T-cell (primary cell): Measurements from ENCODE around the gene HSPA8. TPM values are rescaled to one million over a fixed set of nuclear protein-coding genes. Genes with fewer than 3 reads are reported as not detected.

Source experiments
- ATAC-seq, 4 experiments: fragments of 200-7000 bp in 3 of 4; fragments of 150-1000 bp in 1 of 4; cut with Tn5 transposase; replicated peaks in 1 of 4; 1 replicate in 3 of 4; 2 replicates in 1 of 4; pipeline ENCODE4 v1.10.0; 2021; ENCODE audit warnings: moderate library complexity in 3 of 4, mild to moderate bottlenecking in 2 of 4, moderate number of reproducible peaks in 1 of 4
- CTCF ChIA-PET, 2 donors: fragments of 300-600 bp; sonication (Branson Sonifier 250); formaldehyde crosslinking; loops; one replicate each; lab custom pipeline; 2022; ENCODE audit warnings: antibody characterized with exemption in 2 of 2; lab: Charles Lee
- POLR2A ChIA-PET, 2 donors: fragments of 300-600 bp; sonication (Branson Sonifier 250); formaldehyde crosslinking; loops; one replicate each; lab custom pipeline; 2022; ENCODE audit warnings: antibody characterized with exemption in 2 of 2; lab: Charles Lee
- DNase-seq, 35 experiments: peaks; one replicate each; pipeline versions ENCODE4 v3.0.0 to v3.0.0-alpha.2; 2013 to 2023
- H3K27ac ChIP-seq: one replicate; pipeline ENCODE4 v1.5.1; 2013; ENCODE audit warnings: low read length
- H3K27me3 ChIP-seq, 2 experiments: replicated peaks in 1 of 2; 1 replicate in 1 of 2; 2 replicates in 1 of 2; pipeline versions ENCODE4 v1.6.1 to v1.7.0; 2013; ENCODE audit warnings: low read length in 1 of 2, mixed read lengths in 1 of 2; ENCODE audit not compliant: control insufficient read depth in 2 of 2, insufficient read depth in 2 of 2; ENCODE audit errors: extremely low read depth in 1 of 2
- H3K36me3 ChIP-seq, 2 donors: 1 replicate in 1 of 2; 2 replicates in 1 of 2; pipeline versions ENCODE4 v1.6.1 to v1.7.0; 2013; ENCODE audit warnings: low read length in 1 of 2; ENCODE audit not compliant: control insufficient read depth in 2 of 2, insufficient read depth in 1 of 2; ENCODE audit errors: extremely low read depth in 1 of 2
- H3K4me1 ChIP-seq, 2 experiments: 1 replicate in 1 of 2; 2 replicates in 1 of 2; pipeline versions ENCODE4 v1.6.1 to v1.7.0; 2013; ENCODE audit warnings: low read length in 2 of 2, mixed read lengths in 1 of 2; ENCODE audit not compliant: insufficient read depth in 2 of 2, control insufficient read depth in 1 of 2; ENCODE audit errors: extremely low read depth in 1 of 2
- H3K4me3 ChIP-seq, 2 donors: 1 replicate in 1 of 2; 2 replicates in 1 of 2; pipeline versions ENCODE4 v1.5.1 to v1.7.0; 2013; ENCODE audit warnings: mild to moderate bottlenecking in 2 of 2, low read length in 1 of 2, moderate library complexity in 1 of 2; ENCODE audit not compliant: control insufficient read depth in 1 of 2; ENCODE audit errors: extremely low read depth in 1 of 2
- H3K9me3 ChIP-seq: 2 replicates; pipeline ENCODE4 v1.7.0; 2013
- H3K27ac Mint-ChIP-seq, 2 donors: one replicate each; pipeline ENCODE4 v1.8.0; 2020 to 2021; ENCODE audit warnings: mild to moderate bottlenecking in 2 of 2, mixed read lengths in 2 of 2
- H3K27me3 Mint-ChIP-seq, 2 donors: one replicate each; pipeline ENCODE4 v1.8.0; 2021 to 2022; ENCODE audit warnings: mixed read lengths in 2 of 2
- H3K36me3 Mint-ChIP-seq: one replicate; pipeline ENCODE4 v1.8.0; 2021; ENCODE audit warnings: mixed read lengths
- H3K4me1 Mint-ChIP-seq, 3 donors: one replicate each; pipeline ENCODE4 v1.8.0; 2020 to 2022; ENCODE audit warnings: mixed read lengths in 3 of 3, mild to moderate bottlenecking in 1 of 3
- H3K4me3 Mint-ChIP-seq, 3 donors: one replicate each; pipeline ENCODE4 v1.8.0; 2020 to 2022; ENCODE audit warnings: mild to moderate bottlenecking in 3 of 3, mixed read lengths in 3 of 3, moderate library complexity in 3 of 3
- H3K9me3 Mint-ChIP-seq, 3 donors: one replicate each; pipeline ENCODE4 v1.8.0; 2020 to 2022; ENCODE audit warnings: mixed read lengths in 3 of 3
- WGBS: methylation state at CpG from one replicate; pipeline ENCODE4 v1.1.5; 2013; ENCODE audit warnings: missing lambda C conversion rate; ENCODE audit not compliant: insufficient coverage; 5-methylcytosine and 5-hydroxymethylcytosine counted together
- total RNA-seq, 35 experiments: library from RNA in 6 of 35; stranded (reverse) in 6 of 35; fragments of 120-200 nt in 1 of 35; gene quantifications; one replicate each; pipeline versions ENCODE4 v1.2.1 to v1.2.4 and lab custom pipeline; 2013 to 2026

Gene HSPA8
- total RNA-seq, 5 donors from 2014 or later (not counting 1 experiment from before 2014, with no cell fraction given) = 791 to 1,086 (median 843) TPM

- Mint-ChIP-seq H3K27me3 (no peaks in the 10 kb centered on the region), H3K9me3 (no peaks in the 10 kb centered on the region), H3K4me1 (no peaks in the 10 kb centered on the region), H3K4me3 (no peak overlapping the region), H3K27ac (no peak overlapping the region), H3K36me3 (no peaks in the 10 kb centered on the region)
- Histone ChIP-seq H3K36me3 (no peaks in the 10 kb centered on the region), H3K4me1 (no peaks in the 10 kb centered on the region), H3K27ac (no peak overlapping the region), H3K9me3 (no peaks in the 10 kb centered on the region), H3K4me3 (no peak overlapping the region), H3K27me3 (no peaks in the 10 kb centered on the region)
- POLR2A ChIA-PET = no interaction called here
- CTCF ChIA-PET = interaction anchor here (1.0 to 2.4 kb wide), 2 partner anchors 9 to 22 kb away, joined by 4 to 6 read pairs; no protein-coding TSS in a partner anchor
- 100% methylated on average over 1 of the region's 3 CpGs for WGBS
- ATAC-seq (no peak), DNase-seq (no peak)
Measured at GRCh38 chr11:123047947-123048293, 14.0 kb downstream of the HSPA8 start.

- no peak overlapping the region for H3K4me3 ChIP-seq
- no peak for ATAC-seq
- no peaks in the 10 kb centered on the region for H3K27me3 ChIP-seq
- Mint-ChIP-seq H3K4me3 (no peak overlapping the region), H3K9me3 (no peaks in the 10 kb centered on the region), H3K36me3 (no peaks in the 10 kb centered on the region), H3K4me1 (no peaks in the 10 kb centered on the region), H3K27ac (no peak overlapping the region), H3K27me3 (no peaks in the 10 kb centered on the region)
- POLR2A ChIA-PET = interaction anchor here in 1 of 2 donors (0.9 kb wide), 1 partner anchor 9 kb away, joined by 3 read pairs; no protein-coding TSS in a partner anchor
- H3K9me3 ChIP-seq = no peaks in the 10 kb centered on the region
- no peaks in the 10 kb centered on the region for H3K36me3 ChIP-seq
- CTCF ChIA-PET = interaction anchor here (0.5 to 2.4 kb wide), 3 partner anchors 9 to 42 kb away, joined by 4 to 6 read pairs (median 4); no protein-coding TSS in a partner anchor
- no peaks in the 10 kb centered on the region for H3K4me1 ChIP-seq
- no peak for DNase-seq
- 87% methylated on average over 11 of the region's 18 CpGs for WGBS
- H3K27ac ChIP-seq = no peak overlapping the region
Measured at GRCh38 chr11:123047266-123047946, 14.5 kb downstream of the HSPA8 start.

- Mint-ChIP-seq H3K4me3 (no peak overlapping the region), H3K36me3 (no peaks in the 10 kb centered on the region), H3K27ac (no peak overlapping the region), H3K9me3 (no peaks in the 10 kb centered on the region), H3K27me3 (no peaks in the 10 kb centered on the region), H3K4me1 (no peaks in the 10 kb centered on the region)
- DNase-seq (no peak), ATAC-seq (no peak)
- no peak overlapping the region for H3K27ac ChIP-seq
- no peaks in the 10 kb centered on the region for H3K9me3 ChIP-seq
- ChIA-PET POLR2A (interaction anchor here (0.5 to 0.9 kb wide), 3 partner anchors 8 to 18 kb away, joined by 3 to 9 read pairs (median 3); no protein-coding TSS in a partner anchor), CTCF (interaction anchor here (0.5 to 2.4 kb wide), 4 partner anchors 10 to 250 kb away, joined by 3 to 6 read pairs (median 4); no protein-coding TSS in a partner anchor)
- no peaks in the 10 kb centered on the region for H3K36me3 ChIP-seq
- WGBS = 78% methylated on average over 2 of the region's 5 CpGs
- H3K4me1 ChIP-seq = no peaks in the 10 kb centered on the region
- no peaks in the 10 kb centered on the region for H3K27me3 ChIP-seq
- H3K4me3 ChIP-seq = no peak overlapping the region
Measured at GRCh38 chr11:123046473-123047259, 15.3 kb downstream of the HSPA8 start.

- ATAC-seq = no peak
- H3K27ac Mint-ChIP-seq = no peak overlapping the region
Measured at GRCh38 chr11:123045101-123045500, 16.8 kb downstream of the HSPA8 start.

DNA sequence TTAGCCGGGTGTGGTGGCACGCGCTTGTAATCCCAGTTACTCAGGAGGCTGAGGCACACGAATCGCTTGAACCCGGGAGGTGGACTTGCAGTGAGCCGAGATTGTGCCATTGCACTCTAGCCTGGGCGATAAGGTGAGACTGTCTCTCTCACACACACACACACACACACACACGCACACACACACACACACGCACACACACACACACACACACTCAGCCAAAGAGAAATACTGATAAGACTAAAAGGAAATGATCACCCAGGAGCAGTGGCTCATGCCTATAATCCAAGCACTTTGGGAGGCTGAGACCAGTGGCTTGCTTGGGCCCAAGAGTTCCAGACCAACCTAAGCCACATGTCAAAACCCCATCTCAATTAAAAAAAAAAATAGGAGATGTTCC is 20.8 kb downstream of the HSPA8 start:
- CTCF ChIA-PET = interaction anchor here in 1 of 2 donors (1.1 kb wide), 1 partner anchor 13 kb away, joined by 3 read pairs; no protein-coding TSS in a partner anchor

More at GRCh38 chr11:123045101-123045500, 16.8 kb downstream of the HSPA8 start:
- Histone ChIP-seq H3K27me3 (no peaks in the 10 kb centered on the region), H3K36me3 (no peaks in the 10 kb centered on the region), H3K27ac (no peak overlapping the region), H3K9me3 (no peaks in the 10 kb centered on the region), H3K4me1 (no peaks in the 10 kb centered on the region), H3K4me3 (no peak overlapping the region)
- Mint-ChIP-seq H3K4me1 (no peaks in the 10 kb centered on the region), H3K4me3 (no peak overlapping the region), H3K27me3 (no peaks in the 10 kb centered on the region), H3K36me3 (no peaks in the 10 kb centered on the region), H3K9me3 (no peaks in the 10 kb centered on the region)
- DNase-seq = no peak
- POLR2A ChIA-PET = no interaction called here
- CTCF ChIA-PET = interaction anchor here in 1 of 2 donors (1.5 kb wide), 1 partner anchor 9 kb away, joined by 4 read pairs; no protein-coding TSS in a partner anchor
- no CpG with 5 or more reads among the region's 1 CpG for WGBS

DNA sequence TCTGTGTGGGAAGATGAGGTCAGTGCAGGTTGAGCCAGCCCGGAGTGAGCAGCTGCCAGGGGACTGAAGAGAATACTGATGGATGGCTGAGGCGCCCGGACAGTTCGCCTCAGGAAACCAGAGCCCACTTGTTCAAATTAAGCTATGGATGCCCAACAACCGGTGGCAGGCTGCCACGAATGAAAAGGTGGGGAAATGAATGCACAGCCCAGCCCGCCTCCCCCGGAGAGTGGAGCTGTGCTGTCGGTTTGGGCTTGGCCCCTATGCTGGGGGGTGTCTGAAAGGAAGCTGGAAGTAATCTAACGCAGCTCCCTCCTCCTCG is 21.9 kb downstream of the HSPA8 start:
- no peak overlapping the region for H3K4me3 ChIP-seq
- H3K27ac ChIP-seq = no peak overlapping the region
- ATAC-seq (no peak), DNase-seq (no peak)
- ChIA-PET POLR2A (interaction anchor here in 1 of 2 donors (0.5 kb wide), 1 partner anchor 62 kb away, joined by 6 read pairs; no protein-coding TSS in a partner anchor), CTCF (no interaction called here)
- 84% methylated on average over 4 of the region's 11 CpGs for WGBS
- no peaks in the 10 kb centered on the region for H3K36me3 ChIP-seq
- Mint-ChIP-seq H3K27ac (no peak overlapping the region), H3K4me1 (no peaks in the 10 kb centered on the region), H3K9me3 (no peaks in the 10 kb centered on the region), H3K27me3 (no peaks in the 10 kb centered on the region), H3K4me3 (no peak overlapping the region), H3K36me3 (no peaks in the 10 kb centered on the region)
- no peaks in the 10 kb centered on the region for H3K9me3 ChIP-seq
- no peaks in the 10 kb centered on the region for H3K4me1 ChIP-seq
- peaks cover 0 to 10% of the 10 kb centered on the region in 2 experiments for H3K27me3 ChIP-seq

More for the DNA sequence above, 20.8 kb downstream of the HSPA8 start:
- Mint-ChIP-seq H3K27ac (no peak overlapping the region), H3K27me3 (no peaks in the 10 kb centered on the region), H3K9me3 (no peaks in the 10 kb centered on the region), H3K4me1 (no peaks in the 10 kb centered on the region), H3K4me3 (no peak overlapping the region), H3K36me3 (no peaks in the 10 kb centered on the region)
- H3K4me1 ChIP-seq = no peaks in the 10 kb centered on the region
- H3K36me3 ChIP-seq = no peaks in the 10 kb centered on the region
- POLR2A ChIA-PET = no interaction called here
- WGBS = 96% methylated on average over 5 of the region's 10 CpGs
- ATAC-seq = no peak
- H3K27me3 ChIP-seq = peaks cover 0 to 10% of the 10 kb centered on the region in 2 experiments
- no peak overlapping the region for H3K4me3 ChIP-seq
- no peak for DNase-seq
- H3K9me3 ChIP-seq = no peaks in the 10 kb centered on the region
- H3K27ac ChIP-seq = no peak overlapping the region
